NCI-H345 treated with DMSO at 0.1 percent for 48 hours (cell line): ENCODE measurements around the gene PTAFR.

Experiments used
- DNase-seq: peaks from one replicate; lab custom pipeline; 2025; ENCODE audit not compliant: unreplicated experiment; lab: John Stamatoyannopoulos, UW

The PTAFR gene

GRCh38 chr1:28178690-28179485, 2.4 kb upstream of the PTAFR start:
- DNase-seq: no peak

- no peak for DNase-seq
These were observed 470 bp downstream of the PTAFR start for GRCh38 chr1:28175955-28176485.

- no peak for DNase-seq
These were observed 2.6 kb downstream of the PTAFR start for GRCh38 chr1:28173980-28174297.

- no peak for DNase-seq
These were observed 3.1 kb downstream of the PTAFR start for GRCh38 chr1:28173151-28173979.

GRCh38 chr1:28172713-28173150, 3.8 kb downstream of the PTAFR start:
- DNase-seq: no peak

GRCh38 chr1:28171246-28171645, 5.2 kb downstream of the PTAFR start:
- DNase-seq: no peak

GRCh38 chr1:28170001-28170596, 6.4 kb downstream of the PTAFR start:
- no peak for DNase-seq

GRCh38 chr1:28163496-28164161, 12.9 kb downstream of the PTAFR start:
- no peak for DNase-seq

GRCh38 chr1:28162151-28162550, 14.3 kb downstream of the PTAFR start:
- DNase-seq: no peak

- DNase-seq: no peak
These were observed 14.7 kb downstream of the PTAFR start for GRCh38 chr1:28161751-28162150.

GRCh38 chr1:28160782-28161266, 15.7 kb downstream of the PTAFR start:
- DNase-seq: no peak

GRCh38 chr1:28159680-28160079, 16.8 kb downstream of the PTAFR start:
- DNase-seq: no peak

- no peak for DNase-seq
These were observed 17.2 kb downstream of the PTAFR start for GRCh38 chr1:28159243-28159642.

GRCh38 chr1:28157894-28158293, 18.6 kb downstream of the PTAFR start:
- DNase-seq: no peak

GRCh38 chr1:28156821-28157220, 19.7 kb downstream of the PTAFR start:
- DNase-seq: no peak

- DNase-seq: no peak
These were observed 20.9 kb downstream of the PTAFR start for GRCh38 chr1:28155628-28156027.

GRCh38 chr1:28154078-28154594, 22.4 kb downstream of the PTAFR start:
- DNase-seq: no peak

- no peak for DNase-seq
These were observed 26.2 kb downstream of the PTAFR start for GRCh38 chr1:28150125-28150780.

- no peak for DNase-seq
These were observed 27.7 kb downstream of the PTAFR start for GRCh38 chr1:28148880-28149195.
